ENCODE results near the gene KRR1. TPM values are rescaled to one million over a fixed set of nuclear protein-coding genes. Genes with fewer than 3 reads are reported as not detected.

The KRR1 gene
- total RNA-seq, 2 experiments from 2014 or later = 144 to 148 TPM

- H3K27me3 Mint-ChIP-seq = peaks cover 18% of the 10 kb centered on the region
- Histone ChIP-seq H3K4me1 (ENCODE audit: insufficient read depth, low read length) (no peaks in the 10 kb centered on the region), H3K27me3 (ENCODE audit: control insufficient read depth in 1 of 2, insufficient read depth in 2 of 2, low read length in 2 of 2) (no peaks in the 10 kb centered on the region), H3K9me3 (ENCODE audit: control insufficient read depth in 1 of 2, insufficient read depth in 1 of 2, low read length in 2 of 2) (no peaks in the 10 kb centered on the region), H3K36me3 (ENCODE audit: insufficient read depth, low read length) (no peaks in the 10 kb centered on the region), H3K4me3 (ENCODE audit: low read length) (no peak overlapping the region), H3K27ac (ENCODE audit: low read depth in 1 of 2, low read length in 2 of 2) (no peak overlapping the region)
- CTCF ChIA-PET = no interaction called here
- POLR2A ChIA-PET = no interaction called here
- DNase-seq = no peak
- intact Hi-C loops (cut with DNase I, micrococcal nuclease) = no loop called here
- H3K9me3 Mint-ChIP-seq = no peaks in the 10 kb centered on the region
- H3K4me1 Mint-ChIP-seq (ENCODE audit: low read depth) = no peaks in the 10 kb centered on the region
- no peak for ATAC-seq (ENCODE audit: poor library complexity)
- H3K4me3 Mint-ChIP-seq = no peak overlapping the region
- no peaks in the 10 kb centered on the region for H3K36me3 Mint-ChIP-seq (ENCODE audit: low read depth)
- H3K27ac Mint-ChIP-seq = no peak overlapping the region
- no peak for TF ChIP-seq CTCF (IDR thresholded peaks at IDR 0.05)
These were observed 45.0 kb upstream of the KRR1 start for GRCh38 chr12:75556311-75556899.

- Histone ChIP-seq H3K36me3 (ENCODE audit: insufficient read depth, low read length) (no peaks in the 10 kb centered on the region), H3K4me1 (ENCODE audit: insufficient read depth, low read length) (no peaks in the 10 kb centered on the region), H3K9me3 (ENCODE audit: control insufficient read depth in 1 of 2, insufficient read depth in 1 of 2, low read length in 2 of 2) (no peaks in the 10 kb centered on the region), H3K27ac (ENCODE audit: low read depth in 1 of 2, low read length in 2 of 2) (no peak overlapping the region), H3K4me3 (ENCODE audit: low read length) (no peak overlapping the region), H3K27me3 (ENCODE audit: control insufficient read depth in 1 of 2, insufficient read depth in 2 of 2, low read length in 2 of 2) (no peaks in the 10 kb centered on the region)
- TF ChIP-seq CTCF (IDR thresholded peaks at IDR 0.05) = no peak
- H3K4me1 Mint-ChIP-seq (ENCODE audit: low read depth) = no peaks in the 10 kb centered on the region
- ATAC-seq (ENCODE audit: poor library complexity) (no peak), DNase-seq (no peak)
- POLR2A ChIA-PET = no interaction called here
- no peaks in the 10 kb centered on the region for H3K36me3 Mint-ChIP-seq (ENCODE audit: low read depth)
- intact Hi-C loops (cut with DNase I, micrococcal nuclease) = no loop called here
- no peak overlapping the region for H3K27ac Mint-ChIP-seq
- no peaks in the 10 kb centered on the region for H3K9me3 Mint-ChIP-seq
- CTCF ChIA-PET = no interaction called here
- H3K27me3 Mint-ChIP-seq = peaks cover 30% of the 10 kb centered on the region
- no peak overlapping the region for H3K4me3 Mint-ChIP-seq
These were observed 43.1 kb upstream of the KRR1 start for GRCh38 chr12:75554556-75554880.

GRCh38 chr12:75553836-75554555 is 42.6 kb upstream of the KRR1 start:
- DNase-seq (no peak), ATAC-seq (ENCODE audit: poor library complexity) (no peak)
- intact Hi-C loops (cut with DNase I, micrococcal nuclease) = no loop called here
- H3K27ac ChIP-seq (ENCODE audit: low read depth in 1 of 2, low read length in 2 of 2) = no peak overlapping the region
- H3K4me3 Mint-ChIP-seq = no peak overlapping the region
- no peak overlapping the region for H3K4me3 ChIP-seq (ENCODE audit: low read length)
- H3K4me1 Mint-ChIP-seq (ENCODE audit: low read depth) = no peaks in the 10 kb centered on the region
- H3K4me1 ChIP-seq (ENCODE audit: insufficient read depth, low read length) = no peaks in the 10 kb centered on the region
- ChIA-PET CTCF (no interaction called here), POLR2A (interaction anchor here (1.2 kb wide), 1 partner anchor 21 kb away, joined by 3 read pairs; no protein-coding TSS in a partner anchor)
- no peak for TF ChIP-seq CTCF (IDR thresholded peaks at IDR 0.05)
- H3K9me3 Mint-ChIP-seq = no peaks in the 10 kb centered on the region
- peaks cover 30% of the 10 kb centered on the region for H3K27me3 Mint-ChIP-seq
- no peak overlapping the region for H3K27ac Mint-ChIP-seq
- no peaks in the 10 kb centered on the region for H3K27me3 ChIP-seq (ENCODE audit: control insufficient read depth in 1 of 2, insufficient read depth in 2 of 2, low read length in 2 of 2)
- no peaks in the 10 kb centered on the region for H3K36me3 Mint-ChIP-seq (ENCODE audit: low read depth)
- H3K9me3 ChIP-seq (ENCODE audit: control insufficient read depth in 1 of 2, insufficient read depth in 1 of 2, low read length in 2 of 2) = no peaks in the 10 kb centered on the region
- H3K36me3 ChIP-seq (ENCODE audit: insufficient read depth, low read length) = no peaks in the 10 kb centered on the region
